Loucy (cell line): ENCODE results near the gene PCDHGA4.
"Not testable (repeated sequence)": the region's sequence is repeated elsewhere in the genome, so short reads cannot be mapped to it uniquely, and the experiment has no call there.

Experiments used
- CTCF ChIP-seq: fragments of 200-600 bp; sonication (generic); conservative IDR thresholded peaks from 2 replicates; pipeline ENCODE4 v1.5.1; 2014; ENCODE audit warnings: mild to moderate bottlenecking, antibody characterized with exemption, low read length
- EZH2phosphoT487 ChIP-seq: fragments of 200-600 bp; IDR thresholded peaks from 2 replicates; pipeline ENCODE4 v1.6.1; 2018; ENCODE audit warnings: antibody characterized with exemption, mild to moderate bottlenecking, moderate library complexity, borderline replicate concordance

GRCh38 chr5:141340781-141341354, 14.0 kb upstream of the PCDHGA4 start:
- not testable (repeated sequence) for TF ChIP-seq CTCF, EZH2phosphoT487
